ENCODE data around the gene TMX4. TPM values are rescaled to one million over a fixed set of nuclear protein-coding genes. Genes with fewer than 3 reads are reported as not detected.

The TMX4 gene
- total RNA-seq, 2 experiments from 2014 or later: 23.6 to 26.2 TPM

DNA sequence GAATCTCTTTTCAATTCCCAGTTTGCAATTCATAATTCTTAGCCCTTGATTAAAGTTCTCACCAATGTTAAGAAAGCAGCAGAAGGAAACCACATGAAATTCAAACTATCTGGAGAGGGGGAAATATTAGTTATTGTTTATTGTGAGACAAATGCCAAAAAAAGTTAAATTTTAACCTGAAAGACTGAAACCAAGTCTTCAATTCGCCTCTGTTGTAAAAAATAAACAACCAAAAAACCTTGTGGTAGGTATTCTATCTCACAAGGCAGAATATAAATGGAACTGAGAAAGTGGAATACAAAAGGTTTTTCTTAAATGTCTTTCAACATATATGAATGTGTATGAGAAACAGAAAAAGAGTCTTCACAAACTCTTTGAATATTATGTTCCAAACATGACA, 24.8 kb downstream of the TMX4 start:
- Mint-ChIP-seq H3K9me3 (peaks cover 14% of the 10 kb centered on the region), H3K27me3 (no peaks in the 10 kb centered on the region), H3K4me3 (no peak overlapping the region), H3K36me3 (peaks cover 7% of the 10 kb centered on the region), H3K27ac (no peak overlapping the region), H3K4me1 (no peaks in the 10 kb centered on the region)
- DNase-seq: no peak

DNA sequence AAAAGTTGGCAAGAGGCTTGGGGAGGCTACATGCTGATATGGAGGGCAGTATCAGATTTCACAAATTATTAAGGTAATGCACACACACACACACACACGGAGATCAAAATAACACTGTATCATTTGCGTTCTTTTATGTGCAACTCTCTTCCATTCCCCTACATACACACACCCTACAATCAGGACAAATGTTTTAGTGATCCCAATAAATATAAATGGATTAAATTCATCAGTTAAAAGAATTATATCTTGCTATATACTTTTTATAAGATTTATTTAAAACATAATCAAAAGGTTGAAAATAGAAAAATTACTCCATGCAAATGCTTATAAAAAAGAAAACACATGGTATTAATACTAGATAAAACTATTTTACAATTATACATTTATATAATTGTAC, 25.9 kb downstream of the TMX4 start:
- no peaks in the 10 kb centered on the region for H3K4me1 Mint-ChIP-seq
- H3K4me3 Mint-ChIP-seq: no peak overlapping the region
- H3K9me3 Mint-ChIP-seq: peaks cover 14% of the 10 kb centered on the region
- no peaks in the 10 kb centered on the region for H3K27me3 Mint-ChIP-seq
- H3K36me3 Mint-ChIP-seq: peaks cover 7% of the 10 kb centered on the region
- no peak for DNase-seq
- no peak overlapping the region for H3K27ac Mint-ChIP-seq

DNA sequence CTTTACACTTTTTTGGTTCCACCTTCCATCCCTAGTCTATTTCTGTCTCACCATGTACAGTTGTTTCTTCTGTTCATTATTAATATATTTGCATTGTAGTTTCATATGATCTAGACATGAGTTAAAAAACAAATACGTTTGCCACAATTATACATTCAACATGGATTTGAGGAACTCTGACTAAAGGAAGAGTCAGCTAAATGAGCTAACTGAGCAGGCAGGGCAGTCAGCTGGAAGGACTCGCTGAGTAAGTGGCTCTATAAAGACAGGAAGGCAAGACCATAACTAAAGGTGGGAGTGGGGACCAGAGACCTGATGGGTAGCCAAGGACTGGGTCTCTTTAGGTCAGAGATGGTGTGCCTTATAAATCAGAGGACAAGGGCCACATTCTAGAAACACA, 26.3 kb downstream of the TMX4 start:
- Mint-ChIP-seq H3K9me3 (peaks cover 14% of the 10 kb centered on the region), H3K27ac (no peak overlapping the region), H3K36me3 (peaks cover 7% of the 10 kb centered on the region), H3K27me3 (no peaks in the 10 kb centered on the region), H3K4me3 (no peak overlapping the region), H3K4me1 (no peaks in the 10 kb centered on the region)
- DNase-seq: no peak

DNA sequence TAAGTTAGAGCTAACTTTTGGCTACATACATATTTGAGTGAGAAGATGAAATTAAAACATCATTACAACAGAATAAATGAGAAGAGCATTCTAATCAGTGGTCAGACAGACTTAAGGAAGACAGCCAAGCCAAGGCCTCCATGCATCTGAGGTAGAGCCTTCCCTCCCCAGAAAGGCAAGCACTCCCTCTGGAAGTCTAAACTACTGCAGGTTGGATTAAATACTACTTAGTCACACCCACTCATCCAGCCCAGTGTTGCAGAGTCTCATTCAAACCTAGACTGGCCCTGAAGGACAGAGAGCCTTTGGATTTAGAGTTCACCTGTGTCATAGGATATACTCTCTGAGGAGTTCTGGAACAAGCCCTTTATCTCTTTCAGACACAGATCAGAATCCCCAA, 29.2 kb downstream of the TMX4 start:
- DNase-seq: no peak
- Mint-ChIP-seq H3K4me3 (no peak overlapping the region), H3K36me3 (peaks cover 7% of the 10 kb centered on the region), H3K27ac (no peak overlapping the region), H3K4me1 (no peaks in the 10 kb centered on the region), H3K27me3 (no peaks in the 10 kb centered on the region), H3K9me3 (peaks cover 14% of the 10 kb centered on the region)

DNA sequence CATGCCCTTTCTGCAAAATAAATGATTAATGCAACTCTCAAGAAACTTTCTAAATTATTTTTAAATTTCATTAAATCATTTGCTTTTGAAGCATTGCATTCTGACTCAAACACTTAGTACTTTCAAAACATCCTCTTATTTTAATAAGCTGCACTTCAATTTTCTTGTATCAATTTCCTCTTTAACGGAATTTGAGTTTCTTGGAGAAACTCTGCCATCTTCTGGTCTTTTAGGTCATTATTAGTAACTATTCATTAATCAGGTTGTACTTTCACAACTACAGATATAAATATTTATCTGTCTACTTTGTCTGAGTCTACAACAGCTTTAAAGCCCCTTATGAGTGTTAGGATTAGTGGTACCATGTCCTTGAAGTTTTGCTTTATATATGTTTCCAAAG, 30.2 kb downstream of the TMX4 start:
- no peaks in the 10 kb centered on the region for H3K4me1 Mint-ChIP-seq
- H3K27me3 Mint-ChIP-seq: no peaks in the 10 kb centered on the region
- peaks cover 7% of the 10 kb centered on the region for H3K36me3 Mint-ChIP-seq
- peaks cover 10% of the 10 kb centered on the region for H3K9me3 Mint-ChIP-seq
- no peak overlapping the region for H3K4me3 Mint-ChIP-seq
- DNase-seq: no peak
- no peak overlapping the region for H3K27ac Mint-ChIP-seq

DNA sequence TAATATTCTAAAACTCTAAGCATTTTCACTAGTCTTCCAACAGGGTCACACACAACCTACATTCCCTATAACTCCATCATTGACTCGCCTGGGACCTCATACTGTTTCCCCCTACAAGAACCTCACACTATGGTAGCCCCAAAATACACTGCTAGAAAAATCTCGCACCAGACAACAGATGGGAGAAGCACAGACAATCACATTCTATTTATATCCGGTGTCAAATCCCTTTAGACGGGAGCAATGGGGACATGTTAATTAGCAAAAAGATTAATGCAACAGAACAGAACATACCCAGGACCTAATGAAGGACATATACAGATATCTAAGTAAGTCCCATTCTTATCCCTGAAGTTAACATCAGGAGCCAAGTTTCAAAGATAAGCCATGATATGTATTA, 33.6 kb downstream of the TMX4 start:
- Mint-ChIP-seq H3K36me3 (peaks cover 5% of the 10 kb centered on the region), H3K27me3 (no peaks in the 10 kb centered on the region)

DNA sequence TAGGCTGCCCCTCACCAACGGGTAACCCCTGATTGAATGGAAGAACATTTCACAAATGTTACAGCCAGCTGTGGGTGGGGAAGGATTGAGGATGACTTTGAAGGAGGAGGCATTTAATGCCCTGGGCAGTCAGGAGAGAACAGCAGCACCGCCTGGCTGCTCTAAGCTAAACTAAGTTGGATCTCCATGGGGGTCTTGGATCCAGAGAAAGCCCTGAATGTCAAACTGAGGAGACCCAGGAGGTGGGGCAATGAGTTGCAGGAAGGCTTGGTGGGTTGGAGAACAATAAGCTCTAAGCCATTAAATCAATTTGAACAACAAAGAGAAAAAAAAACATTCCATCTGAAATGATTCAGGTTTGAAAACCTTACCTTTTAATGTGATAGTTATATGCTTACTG, 35.4 kb downstream of the TMX4 start:
- H3K9me3 Mint-ChIP-seq: no peaks in the 10 kb centered on the region
- DNase-seq: no peak
- no peak overlapping the region for H3K4me3 Mint-ChIP-seq
- H3K27ac Mint-ChIP-seq: no peak overlapping the region
- H3K4me1 Mint-ChIP-seq: peaks cover 12% of the 10 kb centered on the region
- H3K36me3 Mint-ChIP-seq: peaks cover 7% of the 10 kb centered on the region
- H3K27me3 Mint-ChIP-seq: no peaks in the 10 kb centered on the region

More for the DNA sequence above, 33.6 kb downstream of the TMX4 start:
- H3K9me3 Mint-ChIP-seq: no peaks in the 10 kb centered on the region
- no peak for DNase-seq
- H3K4me3 Mint-ChIP-seq: no peak overlapping the region
- no peak overlapping the region for H3K27ac Mint-ChIP-seq
- H3K4me1 Mint-ChIP-seq: peaks cover 5% of the 10 kb centered on the region

DNA sequence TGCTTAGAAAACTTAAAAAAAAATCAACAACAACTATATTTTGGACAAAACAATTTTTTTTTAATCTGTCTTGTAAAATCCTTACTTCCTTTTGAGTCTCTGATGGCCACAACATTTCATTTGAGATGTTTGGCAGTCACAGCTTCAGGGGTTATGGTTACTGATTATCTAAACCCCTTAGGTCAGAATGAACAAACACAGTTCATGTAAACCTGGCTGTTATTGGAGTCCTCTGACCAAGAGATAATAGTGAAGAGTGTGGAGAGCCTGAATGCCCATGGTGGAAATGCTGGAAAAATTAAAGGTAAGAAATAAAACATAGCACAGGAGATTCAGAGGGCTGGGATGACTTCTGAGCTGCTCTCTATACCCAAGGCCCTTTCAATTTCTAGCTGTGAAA, 38.2 kb downstream of the TMX4 start:
- Mint-ChIP-seq H3K27me3 (no peaks in the 10 kb centered on the region), H3K36me3 (peaks cover 12% of the 10 kb centered on the region), H3K27ac (no peak overlapping the region), H3K4me3 (no peak overlapping the region), H3K9me3 (no peaks in the 10 kb centered on the region), H3K4me1 (peaks cover 12% of the 10 kb centered on the region)
- DNase-seq: no peak

DNA sequence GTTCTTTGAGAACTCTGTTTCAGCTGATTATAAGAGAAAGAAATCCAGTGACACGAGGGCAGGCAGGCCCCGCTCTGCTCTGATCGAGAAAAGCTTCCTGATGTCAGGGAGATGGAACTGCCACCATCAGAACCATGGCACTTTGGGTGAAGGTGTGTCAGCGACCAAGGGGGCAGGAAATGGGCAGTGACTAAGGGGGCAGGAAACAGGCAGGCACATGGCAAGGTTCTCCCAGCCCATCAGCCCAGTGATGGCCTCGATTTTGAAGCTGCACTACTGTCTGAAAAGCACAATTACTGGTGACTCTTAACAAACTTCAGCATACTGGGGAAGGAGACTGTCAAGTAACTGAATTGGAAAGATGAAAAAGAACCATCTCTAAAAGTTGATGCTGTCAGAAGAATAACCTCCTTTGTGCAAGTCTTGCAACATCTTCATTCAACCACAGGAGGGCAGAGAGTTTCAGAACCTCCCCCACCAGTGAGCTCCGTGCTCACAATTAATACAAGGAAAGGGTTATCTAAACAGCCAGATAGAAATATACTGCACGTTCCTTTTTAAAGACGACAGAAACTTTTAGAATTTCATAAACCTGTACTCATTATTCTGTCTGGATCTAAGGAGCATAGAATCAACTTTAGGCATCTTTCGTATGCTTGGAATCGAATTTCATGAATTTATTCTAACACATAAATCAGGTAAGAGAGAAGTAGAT, 39.1 kb downstream of the TMX4 start:
- H3K27ac Mint-ChIP-seq: peak overlapping the region; percentile 74
- H3K4me3 Mint-ChIP-seq: no peak overlapping the region
- H3K9me3 Mint-ChIP-seq: no peaks in the 10 kb centered on the region
- H3K36me3 Mint-ChIP-seq: peaks cover 12% of the 10 kb centered on the region
- DNase-seq: peak; percentile 3
- H3K27me3 Mint-ChIP-seq: no peaks in the 10 kb centered on the region
- peaks cover 12% of the 10 kb centered on the region for H3K4me1 Mint-ChIP-seq

DNA sequence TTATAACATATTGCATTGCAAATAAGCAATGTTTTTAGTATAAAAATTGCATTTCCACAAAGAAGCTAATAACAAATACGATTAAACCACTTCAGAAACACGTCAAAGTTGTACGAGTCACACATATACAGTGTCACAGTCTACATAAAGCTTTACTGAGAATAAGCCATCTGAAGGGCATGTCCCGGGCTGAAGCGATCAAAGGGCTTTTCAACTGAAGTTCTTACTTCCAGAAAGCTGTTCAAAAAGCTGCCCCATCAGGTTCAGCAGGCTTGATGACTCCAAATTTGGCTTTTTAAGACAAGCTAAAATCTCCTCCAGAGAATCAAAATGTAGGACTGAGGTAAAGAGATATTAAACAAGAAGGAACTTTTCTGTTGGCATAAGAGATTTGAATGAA, 41.9 kb downstream of the TMX4 start:
- no peaks in the 10 kb centered on the region for H3K27me3 Mint-ChIP-seq
- peaks cover 12% of the 10 kb centered on the region for H3K4me1 Mint-ChIP-seq
- DNase-seq: no peak
- no peaks in the 10 kb centered on the region for H3K9me3 Mint-ChIP-seq
- H3K36me3 Mint-ChIP-seq: peaks cover 12% of the 10 kb centered on the region
- H3K27ac Mint-ChIP-seq: no peak overlapping the region
- H3K4me3 Mint-ChIP-seq: no peak overlapping the region

DNA sequence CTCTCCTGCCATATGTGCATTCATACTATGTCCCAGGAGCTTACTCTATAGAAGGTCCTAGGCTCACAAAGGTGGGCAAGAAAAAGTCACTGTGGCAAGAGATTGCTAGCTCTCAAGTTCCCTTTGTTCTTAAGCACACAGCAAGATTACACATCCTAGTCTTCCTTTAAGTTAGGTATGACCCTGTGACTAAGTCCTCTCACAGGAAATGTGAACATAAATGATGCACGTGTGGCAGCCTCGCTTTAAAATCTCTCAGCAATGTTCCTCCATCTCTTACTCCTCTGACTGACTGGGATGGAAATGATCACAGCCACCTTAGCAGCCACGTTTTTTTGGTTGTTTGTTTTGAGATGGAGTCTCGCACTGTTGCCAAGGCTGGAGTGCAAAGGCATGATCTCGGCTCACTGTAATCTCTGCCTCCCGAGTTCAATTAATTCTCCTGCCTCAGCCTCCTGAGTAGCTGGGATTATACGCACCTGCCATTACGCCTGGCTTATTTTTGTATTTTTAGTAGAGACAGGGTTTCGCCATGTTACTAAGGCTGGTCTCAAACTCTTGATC, 43.6 kb downstream of the TMX4 start:
- DNase-seq: no peak
- Mint-ChIP-seq H3K4me1 (peaks cover 8% of the 10 kb centered on the region), H3K36me3 (peaks cover 7% of the 10 kb centered on the region), H3K4me3 (no peak overlapping the region), H3K9me3 (no peaks in the 10 kb centered on the region), H3K27me3 (no peaks in the 10 kb centered on the region), H3K27ac (no peak overlapping the region)

DNA sequence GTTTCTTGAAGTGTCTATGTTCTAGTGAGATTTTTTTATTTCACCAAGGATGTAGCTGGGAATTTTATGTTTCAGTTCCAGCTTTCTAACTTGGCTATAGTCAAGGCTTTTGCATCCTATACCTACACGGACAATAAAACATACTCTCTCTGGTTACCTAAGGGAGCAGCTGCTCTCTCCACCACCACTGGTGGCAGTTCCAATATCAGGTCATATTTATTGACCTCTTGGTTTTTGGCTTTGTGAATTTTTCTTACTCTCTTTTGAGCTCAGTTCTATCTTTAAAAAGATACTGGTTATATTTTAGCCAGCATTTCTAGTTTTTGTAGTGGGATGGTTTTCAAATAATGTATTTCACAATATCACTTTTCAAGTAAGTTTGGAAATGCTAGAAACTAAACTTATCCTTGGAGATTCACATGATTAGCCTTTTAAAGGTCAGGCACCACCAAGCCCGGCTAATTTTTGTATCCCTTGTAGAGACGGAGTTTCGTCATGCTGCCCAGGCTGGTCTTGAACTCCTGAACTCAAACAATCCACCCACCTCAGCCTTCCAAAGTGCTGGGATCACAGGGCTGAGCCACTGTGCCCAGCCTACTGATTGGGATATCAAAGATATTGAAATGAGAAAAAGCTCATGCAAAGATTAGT, 44.7 kb downstream of the TMX4 start:
- H3K4me1 Mint-ChIP-seq: no peaks in the 10 kb centered on the region
- no peak overlapping the region for H3K27ac Mint-ChIP-seq
- DNase-seq: no peak
- H3K27me3 Mint-ChIP-seq: no peaks in the 10 kb centered on the region
- H3K4me3 Mint-ChIP-seq: no peak overlapping the region
- no peaks in the 10 kb centered on the region for H3K9me3 Mint-ChIP-seq
- H3K36me3 Mint-ChIP-seq: peaks cover 5% of the 10 kb centered on the region

DNA sequence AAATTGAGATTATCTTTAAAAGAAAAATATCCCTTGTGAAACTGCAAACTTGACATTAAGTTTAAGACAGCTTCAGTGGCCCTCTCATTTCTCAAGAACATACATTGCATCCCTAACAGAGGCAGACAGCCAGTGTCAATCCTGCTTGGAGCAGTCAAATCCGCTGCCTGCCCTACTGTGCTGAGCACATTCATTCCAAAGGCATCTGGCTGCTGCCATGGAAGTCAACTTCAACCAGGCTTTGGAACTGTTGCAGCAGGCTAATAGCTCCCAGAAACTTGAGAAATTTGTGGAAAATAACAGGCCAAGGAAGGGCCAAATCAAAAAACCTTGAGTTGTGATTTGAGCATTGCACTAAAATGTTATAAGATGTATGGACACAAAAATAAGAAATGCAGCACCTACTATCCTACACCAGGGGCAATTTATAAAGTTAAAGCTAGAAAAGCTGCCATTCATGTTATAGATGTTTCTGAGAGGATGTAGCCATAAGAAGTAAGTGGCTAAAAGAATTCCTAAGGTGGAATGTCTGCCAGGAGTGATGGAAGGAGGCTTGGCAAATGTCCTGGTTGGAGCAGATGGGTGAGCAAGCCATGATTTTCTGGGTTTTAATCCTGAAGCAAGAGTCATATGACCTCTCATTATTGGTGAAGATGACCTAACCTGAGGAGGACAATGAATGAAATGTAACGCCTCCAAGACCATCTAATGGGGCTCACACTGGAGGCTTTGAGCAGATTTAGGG, 47.9 kb downstream of the TMX4 start:
- Mint-ChIP-seq H3K36me3 (no peaks in the 10 kb centered on the region), H3K27ac (no peak overlapping the region), H3K9me3 (no peaks in the 10 kb centered on the region), H3K4me1 (no peaks in the 10 kb centered on the region), H3K27me3 (no peaks in the 10 kb centered on the region), H3K4me3 (no peak overlapping the region)
- no peak for DNase-seq

DNA sequence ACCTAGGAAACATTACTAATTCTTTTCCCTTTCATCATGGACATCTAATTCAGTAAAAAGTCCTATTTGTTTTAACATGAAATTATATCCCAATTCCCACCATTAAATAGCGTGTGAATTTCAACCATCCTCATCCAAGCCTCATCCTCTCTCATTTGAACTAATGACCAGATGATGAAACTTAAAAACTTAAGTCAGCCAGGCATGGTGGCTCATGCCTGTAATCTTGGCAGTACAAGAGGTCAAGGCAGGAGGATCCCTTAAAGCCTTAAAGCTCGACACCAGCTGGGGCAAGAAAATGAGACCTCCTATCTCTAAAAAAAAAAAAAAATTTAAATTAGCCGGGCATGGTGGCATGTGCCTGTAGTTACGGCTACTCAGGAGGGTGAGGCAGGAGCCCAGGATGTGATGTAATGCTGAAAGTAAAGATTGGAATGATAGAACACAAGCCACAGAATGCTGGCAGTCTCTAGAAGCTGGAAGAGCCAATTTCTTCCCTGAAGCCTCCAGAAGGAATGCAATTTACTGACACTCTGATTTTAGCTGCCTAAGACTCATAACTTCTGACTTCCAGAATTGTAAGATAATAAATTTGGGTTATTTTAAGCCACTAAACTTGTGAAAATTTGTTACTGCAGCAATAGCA, 52.2 kb downstream of the TMX4 start:
- Mint-ChIP-seq H3K36me3 (no peaks in the 10 kb centered on the region), H3K4me3 (no peak overlapping the region), H3K27ac (no peak overlapping the region), H3K4me1 (no peaks in the 10 kb centered on the region), H3K9me3 (no peaks in the 10 kb centered on the region), H3K27me3 (peaks cover 4% of the 10 kb centered on the region)
- no peak for DNase-seq

DNA sequence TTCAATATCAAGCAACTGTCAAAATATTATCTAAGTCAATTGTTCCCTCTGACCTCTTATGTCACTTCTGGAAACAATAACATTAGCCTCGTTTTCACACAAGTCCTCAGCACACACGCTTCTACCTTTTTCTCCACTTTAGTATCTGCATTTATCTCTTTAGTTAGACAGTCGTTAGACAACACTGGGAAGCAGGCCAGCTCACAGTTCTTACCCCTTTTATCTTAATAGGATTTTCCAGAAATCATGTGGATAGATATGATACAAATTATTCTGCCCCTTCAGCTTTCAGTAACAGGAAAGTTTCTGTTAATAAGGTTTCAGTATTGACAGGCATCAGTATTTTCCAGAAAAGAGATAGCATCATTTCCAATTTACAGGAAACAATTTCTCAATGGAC, 53.4 kb downstream of the TMX4 start:
- H3K36me3 Mint-ChIP-seq: no peaks in the 10 kb centered on the region
- no peaks in the 10 kb centered on the region for H3K4me1 Mint-ChIP-seq
- H3K9me3 Mint-ChIP-seq: no peaks in the 10 kb centered on the region
- H3K27me3 Mint-ChIP-seq: peaks cover 4% of the 10 kb centered on the region
- H3K27ac Mint-ChIP-seq: no peak overlapping the region
- no peak for DNase-seq
- no peak overlapping the region for H3K4me3 Mint-ChIP-seq
